ENCODE measurements around the gene LIPC. TPM values are rescaled to one million over a fixed set of nuclear protein-coding genes. Genes with fewer than 3 reads are reported as not detected.
A peak's percentile ranks its signal among the peaks of the same experiment; 100 is the strongest.

The LIPC gene
- polyA plus RNA-seq, 2 of the 4 experiments (the other 2 are of a cell fraction): 0.13 to 0.30 TPM

- peaks cover 75% of the 10 kb centered on the region for H3K4me1 ChIP-seq
- no peak for DNase-seq (ENCODE audit: low read depth in 1 of 2, low spot score in 1 of 2)
- CTCF ChIA-PET: interaction anchor here (0.8 to 1.8 kb wide), 3 partner anchors 8 to 28 kb away, joined by 3 to 5 read pairs (median 3); no protein-coding TSS in a partner anchor
- no peak for TF ChIP-seq ZNF302 (CRISPR knock-in tag; IDR thresholded peaks at IDR 0.05)
- TF ChIP-seq HMGXB4 (CRISPR knock-in tag; IDR thresholded peaks at IDR 0.05; ENCODE audit: borderline replicate concordance): no peak
- no peak for TF ChIP-seq HOXB13 (CRISPR knock-in tag; IDR thresholded peaks at IDR 0.05; ENCODE audit: low read depth)
- TF ChIP-seq CTCF (IDR thresholded peaks at IDR 0.05): no peak
- 89% methylated on average over 4 of the region's 4 CpGs for WGBS (ENCODE audit: missing lambda C conversion rate)
- POLR2A ChIA-PET: no interaction called here
- H3K4me3 ChIP-seq: no peak overlapping the region
- no peak for ATAC-seq
- peak overlapping the region; percentile 72 to 84; a peak in 5 of 6 replicates for H3K27ac ChIP-seq
- no peaks in the 10 kb centered on the region for H3K9me3 ChIP-seq
- no peak for FAIRE-seq
- H3K4me2 ChIP-seq: no peak overlapping the region
Observed at GRCh38 chr15:58525991-58526421, 94.2 kb downstream of the LIPC start.

- Histone ChIP-seq H3K9me3 (no peaks in the 10 kb centered on the region), H3K4me3 (no peak overlapping the region), H3K4me2 (peak overlapping the region; percentile 65; the same call in 1 of the 3 replicates), H3K27ac (peak overlapping the region; percentile 72 to 84), H3K4me1 (peaks cover 68% of the 10 kb centered on the region)
- 79% methylated on average over 7 of the region's 7 CpGs for WGBS (ENCODE audit: missing lambda C conversion rate)
- TF ChIP-seq TFCP2L1 (CRISPR knock-in tag; IDR thresholded peaks at IDR 0.05) (no peak), USF2 (IDR thresholded peaks at IDR 0.05) (no peak), RNF2 (IDR thresholded peaks at IDR 0.05; ENCODE audit: borderline replicate concordance, low read depth) (no peak), ZC3H11A (IDR thresholded peaks at IDR 0.05) (no peak), SREBF2 (IDR thresholded peaks at IDR 0.05) (no peak), KDM5A (IDR thresholded peaks at IDR 0.05) (no peak), HOXA7 (CRISPR knock-in tag; IDR thresholded peaks at IDR 0.05) (no peak), MYC (IDR thresholded peaks at IDR 0.05; ENCODE audit: borderline replicate concordance, low read length) (no peak), CEBPB (IDR thresholded peaks at IDR 0.05) (no peak), JUN (IDR thresholded peaks at IDR 0.05) (no peak), NFE2L2 (conservative IDR thresholded peaks at IDR 0.05; ENCODE audit: low read length) (no peak), BHLHE40 (IDR thresholded peaks at IDR 0.05; ENCODE audit: low read depth, low read length) (no peak), HES2 (IDR thresholded peaks at IDR 0.05) (no peak)
- DNase-seq (ENCODE audit: low read depth in 1 of 2, low spot score in 1 of 2) (no peak), ATAC-seq (no peak), FAIRE-seq (no peak)
- CTCF ChIA-PET: interaction anchor here (0.8 to 1.8 kb wide), 4 partner anchors 9 to 55 kb away, joined by 3 to 5 read pairs (median 4); no protein-coding TSS in a partner anchor
- POLR2A ChIA-PET: no interaction called here
Observed at GRCh38 chr15:58526647-58527192, 94.9 kb downstream of the LIPC start.

- ChIA-PET POLR2A (interaction anchor here (1.6 kb wide), 1 partner anchor 19 kb away, joined by 6 read pairs; no protein-coding TSS in a partner anchor), CTCF (interaction anchor here (0.6 to 1.8 kb wide), 9 partner anchors 10 to 434 kb away, joined by 3 to 5 read pairs (median 3); no protein-coding TSS in a partner anchor)
- no peak; a peak in 2 of 6 replicates for ATAC-seq
- Histone ChIP-seq H3K9me3 (no peaks in the 10 kb centered on the region), H3K27ac (peak overlapping the region; percentile 72 to 84), H3K4me3 (no peak overlapping the region), H3K4me2 (peak overlapping the region; percentile 65), H3K4me1 (peaks cover 60% of the 10 kb centered on the region)
- 61% methylated on average over 9 of the region's 9 CpGs for WGBS (ENCODE audit: missing lambda C conversion rate)
- FAIRE-seq: no peak
- TF ChIP-seq MAFK (IDR thresholded peaks at IDR 0.05; ENCODE audit: partially characterized antibody) (no peak), NR3C1 (IDR thresholded peaks at IDR 0.05) (no peak), JUNB (IDR thresholded peaks at IDR 0.05) (0 out of 2 replicates have a peak, but pooled peaks have one; percentile 13), CHD2 (IDR thresholded peaks at IDR 0.05; ENCODE audit: low read length, partially characterized antibody) (no peak), TFCP2L1 (CRISPR knock-in tag; IDR thresholded peaks at IDR 0.05) (no peak), ZNF302 (CRISPR knock-in tag; IDR thresholded peaks at IDR 0.05) (no peak), ESRRA (IDR thresholded peaks at IDR 0.05; ENCODE audit: borderline replicate concordance, low read length) (no peak), FOSL2 (IDR thresholded peaks at IDR 0.05) (0 out of 2 replicates have a peak, but pooled peaks have one; percentile 4), FOSL2 (CRISPR knock-in tag; IDR thresholded peaks at IDR 0.05) (no peak), RAD21 (conservative IDR thresholded peaks at IDR 0.05 in 1 of 2, IDR thresholded peaks at IDR 0.05 in 1 of 2) (peak in 1 of 2 experiments; percentile 15; a peak in 1 of 5 replicates), ELK1 (IDR thresholded peaks at IDR 0.05; ENCODE audit: low read depth, low read length) (no peak)
- DNase-seq (ENCODE audit: low read depth in 1 of 2, low spot score in 1 of 2): no peak
Observed at GRCh38 chr15:58527573-58528187, 95.9 kb downstream of the LIPC start.
